Measurements from ENCODE around the gene RPN1. TPM values are rescaled to one million over a fixed set of nuclear protein-coding genes. Genes with fewer than 3 reads are reported as not detected.

The RPN1 gene
- total RNA-seq, 1 donor from 2014 or later, result 121 TPM

- H3K4me1 Mint-ChIP-seq (ENCODE audit: low read depth, unreplicated experiment), result no peaks in the 10 kb centered on the region
- H3K27me3 Mint-ChIP-seq (ENCODE audit: unreplicated experiment), result peaks cover 1% of the 10 kb centered on the region
- no peak for DNase-seq
- TF ChIP-seq CTCF (IDR thresholded peaks at IDR 0.05; ENCODE audit: partially characterized antibody, unreplicated experiment), result no peak
- no peaks in the 10 kb centered on the region for H3K36me3 Mint-ChIP-seq (ENCODE audit: unreplicated experiment)
- no peaks in the 10 kb centered on the region for H3K9me3 Mint-ChIP-seq (ENCODE audit: unreplicated experiment)
- H3K4me3 Mint-ChIP-seq (ENCODE audit: unreplicated experiment), result no peak overlapping the region
- no peak overlapping the region for H3K27ac Mint-ChIP-seq (ENCODE audit: unreplicated experiment)
Observed at GRCh38 chr3:128689060-128689459, 38.4 kb upstream of the RPN1 start.

GRCh38 chr3:128686465-128686864 lies 35.8 kb upstream of the RPN1 start:
- TF ChIP-seq CTCF (IDR thresholded peaks at IDR 0.05; ENCODE audit: partially characterized antibody, unreplicated experiment), result no peak
- no peak for DNase-seq
- Mint-ChIP-seq H3K27me3 (ENCODE audit: unreplicated experiment) (peaks cover 1% of the 10 kb centered on the region), H3K4me1 (ENCODE audit: low read depth, unreplicated experiment) (no peaks in the 10 kb centered on the region), H3K4me3 (ENCODE audit: unreplicated experiment) (no peak overlapping the region), H3K9me3 (ENCODE audit: unreplicated experiment) (no peaks in the 10 kb centered on the region), H3K27ac (ENCODE audit: unreplicated experiment) (no peak overlapping the region), H3K36me3 (ENCODE audit: unreplicated experiment) (no peaks in the 10 kb centered on the region)

GRCh38 chr3:128684986-128685726 lies 34.5 kb upstream of the RPN1 start:
- H3K36me3 Mint-ChIP-seq (ENCODE audit: unreplicated experiment), result no peaks in the 10 kb centered on the region
- no peak for DNase-seq
- TF ChIP-seq CTCF (IDR thresholded peaks at IDR 0.05; ENCODE audit: partially characterized antibody, unreplicated experiment), result no peak
- no peak overlapping the region for H3K4me3 Mint-ChIP-seq (ENCODE audit: unreplicated experiment)
- peaks cover 3% of the 10 kb centered on the region for H3K27me3 Mint-ChIP-seq (ENCODE audit: unreplicated experiment)
- no peaks in the 10 kb centered on the region for H3K9me3 Mint-ChIP-seq (ENCODE audit: unreplicated experiment)
- H3K4me1 Mint-ChIP-seq (ENCODE audit: low read depth, unreplicated experiment), result no peaks in the 10 kb centered on the region
- H3K27ac Mint-ChIP-seq (ENCODE audit: unreplicated experiment), result no peak overlapping the region

- Mint-ChIP-seq H3K4me1 (ENCODE audit: low read depth, unreplicated experiment) (no peaks in the 10 kb centered on the region), H3K27ac (ENCODE audit: unreplicated experiment) (no peak overlapping the region), H3K4me3 (ENCODE audit: unreplicated experiment) (no peak overlapping the region), H3K27me3 (ENCODE audit: unreplicated experiment) (peaks cover 3% of the 10 kb centered on the region), H3K9me3 (ENCODE audit: unreplicated experiment) (no peaks in the 10 kb centered on the region), H3K36me3 (ENCODE audit: unreplicated experiment) (no peaks in the 10 kb centered on the region)
- TF ChIP-seq CTCF (IDR thresholded peaks at IDR 0.05; ENCODE audit: partially characterized antibody, unreplicated experiment), result no peak
- DNase-seq, result no peak
Observed at GRCh38 chr3:128683957-128684356, 33.3 kb upstream of the RPN1 start.

- Mint-ChIP-seq H3K9me3 (ENCODE audit: unreplicated experiment) (no peaks in the 10 kb centered on the region), H3K4me3 (ENCODE audit: unreplicated experiment) (peak overlapping the region; percentile 82), H3K27me3 (ENCODE audit: unreplicated experiment) (peaks cover 2% of the 10 kb centered on the region), H3K27ac (ENCODE audit: unreplicated experiment) (peak overlapping the region; percentile 98), H3K36me3 (ENCODE audit: unreplicated experiment) (no peaks in the 10 kb centered on the region), H3K4me1 (ENCODE audit: low read depth, unreplicated experiment) (no peaks in the 10 kb centered on the region)
- TF ChIP-seq CTCF (IDR thresholded peaks at IDR 0.05; ENCODE audit: partially characterized antibody, unreplicated experiment), result no peak
- no peak for DNase-seq
Observed at GRCh38 chr3:128681369-128681829, 30.8 kb upstream of the RPN1 start.
